GM18511 (cell line): Measurements from ENCODE around the gene RCN2.
"Not testable (repeated sequence)": the region's sequence is repeated elsewhere in the genome, so short reads cannot be mapped to it uniquely, and the experiment has no call there.

Experiments used
- ATAC-seq: cut with Tn5 transposase; IDR thresholded peaks from one replicate; pipeline ENCODE4 v1.9.1; 2021; ENCODE audit warnings: mild to moderate bottlenecking, moderate library complexity; ENCODE audit not compliant: unreplicated experiment

RCN2 gene

GRCh38 chr15:76931397-76932134 is at the start of gene RCN2:
TSS of gene RCN2 (plus strand) at chr15:76931749. CDS start at chr15:76931842, 93 bp downstream.
- peak; percentile 98 for ATAC-seq

GRCh38 chr15:76885212-76885611 is 46.3 kb upstream of the RCN2 start:
- no peak for ATAC-seq

DNA sequence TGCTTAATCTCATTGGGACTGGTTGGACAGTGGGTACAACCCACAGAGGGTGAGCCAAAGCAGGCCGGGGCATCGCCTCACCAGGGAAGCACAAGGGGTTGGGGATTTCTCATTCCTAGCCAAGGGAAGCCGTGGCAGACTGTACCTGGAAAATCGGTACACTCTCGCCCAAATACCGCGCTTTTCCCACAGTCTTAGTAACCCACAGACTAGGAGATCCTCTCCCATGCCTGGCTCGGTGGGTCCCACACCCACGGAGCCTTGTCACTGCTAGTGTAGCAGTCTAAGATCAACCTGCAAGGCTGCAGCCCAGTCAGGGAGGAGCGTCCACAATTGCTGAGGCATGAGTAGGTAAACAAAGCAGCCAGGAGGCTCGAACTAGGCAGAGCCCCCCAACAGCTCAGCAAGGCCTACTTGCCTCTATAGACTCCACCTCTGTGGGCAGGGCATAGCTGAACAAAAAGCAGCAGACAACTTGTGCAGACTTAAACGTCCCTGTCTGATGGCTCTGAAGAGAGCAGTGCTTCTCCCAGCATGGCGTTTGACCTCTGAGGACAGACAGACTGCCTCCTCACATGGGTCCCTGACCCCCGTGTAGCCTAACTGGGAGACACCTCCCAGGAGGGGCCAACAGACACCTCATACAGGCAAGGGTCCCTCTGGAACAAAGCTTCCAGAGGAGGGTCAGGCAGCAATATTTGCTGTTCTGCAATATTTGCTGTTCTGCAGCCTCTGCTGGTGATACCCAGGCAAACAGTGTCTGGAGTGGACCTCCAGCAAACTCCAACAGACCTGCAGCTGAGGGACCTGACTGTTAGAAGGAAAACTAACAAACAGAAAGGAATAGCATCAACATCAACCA is 44.0 kb upstream of the RCN2 start:
- ATAC-seq = not testable (repeated sequence)

GRCh38 chr15:76892836-76893235 is 38.7 kb upstream of the RCN2 start:
- not testable (repeated sequence) for ATAC-seq

DNA sequence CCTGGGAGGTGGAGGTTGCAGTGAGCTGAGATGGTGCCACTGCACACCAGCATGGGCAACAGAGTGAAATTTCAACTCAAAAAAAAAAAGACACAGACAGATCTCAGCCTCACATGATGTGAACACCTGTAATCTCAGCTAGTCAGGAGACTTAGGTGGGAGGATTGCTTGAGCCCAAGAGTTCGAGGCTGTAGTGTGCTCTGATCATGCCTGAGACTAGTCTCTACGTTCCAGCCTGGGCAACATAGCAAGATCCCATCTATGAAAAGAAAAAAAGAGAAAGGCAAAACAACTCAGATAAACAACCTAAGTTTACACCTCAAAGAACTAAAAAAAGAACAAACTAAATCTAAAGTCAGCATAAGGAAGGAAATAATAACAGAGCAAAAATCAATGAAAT is 37.4 kb upstream of the RCN2 start:
- ATAC-seq = no peak

GRCh38 chr15:76898102-76898501 is 33.4 kb upstream of the RCN2 start:
- ATAC-seq = no peak

DNA sequence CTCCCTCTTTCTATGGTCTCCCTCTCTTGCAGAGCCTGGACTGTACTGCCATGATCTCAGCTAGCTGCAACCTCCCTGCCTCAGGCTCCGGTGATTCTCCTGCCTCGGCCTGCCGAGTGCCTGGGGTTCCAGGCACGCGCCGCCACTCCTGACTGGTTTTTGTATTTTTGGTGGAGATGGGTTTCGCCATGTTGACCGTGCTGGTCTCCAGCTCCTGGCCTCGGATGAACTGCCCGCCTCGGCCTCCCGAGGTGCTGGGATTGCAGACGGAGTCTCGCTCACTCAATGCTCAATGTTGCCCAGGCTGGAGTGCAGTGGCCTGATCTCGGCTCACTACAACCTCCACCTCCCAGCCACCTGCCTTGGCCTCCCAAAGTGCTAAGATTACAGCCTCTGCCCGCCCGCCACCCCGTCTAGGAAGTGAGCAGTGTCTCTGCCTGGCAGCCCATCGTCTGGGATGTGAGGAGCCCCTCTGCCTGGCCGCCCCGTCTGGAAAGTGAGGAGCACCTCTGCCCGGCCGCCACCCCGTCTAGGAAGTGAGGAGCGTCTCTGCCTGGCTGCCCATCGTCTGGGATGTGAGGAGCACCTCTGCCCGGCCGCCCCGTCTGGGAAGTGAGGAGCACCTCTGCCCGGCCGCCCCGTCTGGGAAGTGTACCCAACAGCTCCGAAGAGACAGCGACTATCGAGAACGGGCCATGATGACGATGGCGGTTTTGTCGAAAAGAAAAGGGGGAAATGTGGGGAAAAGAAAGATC is 32.2 kb upstream of the RCN2 start:
- not testable (repeated sequence) for ATAC-seq

DNA sequence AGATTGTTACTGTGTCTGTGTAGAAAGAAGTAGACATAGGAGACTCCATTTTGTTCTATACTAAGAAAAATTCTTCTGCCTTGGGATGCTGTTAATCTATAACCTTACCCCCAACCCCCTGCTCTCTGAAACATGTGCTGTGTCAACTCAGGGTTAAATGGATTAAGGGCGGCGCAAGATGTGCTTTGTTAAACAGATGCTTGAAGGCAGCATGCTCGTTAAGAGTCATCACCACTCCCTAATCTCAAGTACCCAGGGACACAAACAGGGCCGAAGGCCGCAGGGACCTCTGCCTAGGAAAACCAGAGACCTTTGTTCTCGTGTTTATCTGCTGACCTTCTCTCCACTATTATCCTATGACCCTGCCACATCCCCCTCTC is 31.6 kb upstream of the RCN2 start:
- not testable (repeated sequence) for ATAC-seq

DNA sequence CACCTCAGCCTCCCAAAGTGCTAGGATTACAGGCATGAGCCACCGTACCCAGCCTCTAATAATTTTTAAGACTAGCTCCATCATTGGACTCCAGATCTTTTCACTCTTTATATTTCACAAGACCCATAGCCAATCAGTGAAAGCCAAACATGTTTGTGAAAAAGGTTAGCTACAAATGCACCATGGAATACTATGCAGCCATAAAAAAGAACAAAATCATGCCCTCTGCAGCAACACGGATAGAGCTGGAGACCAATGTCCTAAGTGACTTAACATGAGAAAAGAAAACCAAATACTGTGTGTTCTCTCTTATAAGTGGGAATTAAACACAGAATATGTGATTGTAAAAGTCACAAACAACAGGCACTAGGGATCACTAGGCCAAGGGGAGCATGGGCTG is 29.6 kb upstream of the RCN2 start:
- no peak for ATAC-seq

DNA sequence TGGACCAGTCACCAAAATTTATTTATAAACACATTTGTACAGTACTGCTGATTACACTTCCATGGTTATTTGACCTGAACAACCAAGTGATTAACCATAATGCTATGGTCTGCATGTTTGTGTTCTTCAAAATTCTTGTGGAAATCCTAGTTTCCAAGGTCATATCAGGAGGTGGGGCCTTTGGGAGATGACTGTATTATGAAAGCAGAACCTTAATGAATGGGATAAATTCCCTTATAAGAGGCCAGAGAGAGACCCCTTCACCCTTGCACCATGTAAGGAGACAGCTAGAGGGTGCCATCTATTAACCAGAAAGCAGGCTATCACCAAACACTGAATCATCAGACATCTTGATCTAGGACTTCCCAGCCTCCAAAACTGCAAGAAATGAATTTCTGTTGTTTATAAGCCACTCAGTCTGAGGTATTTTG is 28.3 kb upstream of the RCN2 start:
- ATAC-seq = no peak

DNA sequence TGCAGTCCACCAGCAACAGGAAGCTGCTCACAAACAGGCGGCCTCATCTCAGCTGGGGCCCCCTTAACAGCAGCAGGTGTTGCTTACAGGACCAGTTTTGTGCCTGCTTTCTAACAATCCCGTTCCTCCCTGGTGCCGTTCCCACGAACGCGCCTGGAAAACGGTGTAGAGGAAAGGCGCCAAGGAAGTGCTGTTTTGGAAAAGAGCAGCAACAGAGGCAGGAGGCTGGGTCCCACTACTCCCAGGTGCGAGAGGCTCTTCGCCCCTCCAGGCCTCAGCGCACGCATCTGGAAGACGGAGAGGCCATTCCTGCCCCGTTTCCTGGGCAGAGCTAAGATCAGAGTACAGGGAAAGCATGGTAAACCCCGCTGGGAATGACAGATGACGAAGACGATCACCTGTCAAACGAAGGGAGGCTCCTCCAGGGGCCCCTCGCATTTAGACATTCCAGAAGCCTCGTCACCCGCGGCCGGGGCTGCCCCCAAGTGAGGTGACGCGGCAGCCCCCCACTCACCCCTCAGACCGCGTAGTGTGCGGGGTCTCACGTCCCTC is 27.0 kb upstream of the RCN2 start:
- peak; percentile 16 for ATAC-seq

DNA sequence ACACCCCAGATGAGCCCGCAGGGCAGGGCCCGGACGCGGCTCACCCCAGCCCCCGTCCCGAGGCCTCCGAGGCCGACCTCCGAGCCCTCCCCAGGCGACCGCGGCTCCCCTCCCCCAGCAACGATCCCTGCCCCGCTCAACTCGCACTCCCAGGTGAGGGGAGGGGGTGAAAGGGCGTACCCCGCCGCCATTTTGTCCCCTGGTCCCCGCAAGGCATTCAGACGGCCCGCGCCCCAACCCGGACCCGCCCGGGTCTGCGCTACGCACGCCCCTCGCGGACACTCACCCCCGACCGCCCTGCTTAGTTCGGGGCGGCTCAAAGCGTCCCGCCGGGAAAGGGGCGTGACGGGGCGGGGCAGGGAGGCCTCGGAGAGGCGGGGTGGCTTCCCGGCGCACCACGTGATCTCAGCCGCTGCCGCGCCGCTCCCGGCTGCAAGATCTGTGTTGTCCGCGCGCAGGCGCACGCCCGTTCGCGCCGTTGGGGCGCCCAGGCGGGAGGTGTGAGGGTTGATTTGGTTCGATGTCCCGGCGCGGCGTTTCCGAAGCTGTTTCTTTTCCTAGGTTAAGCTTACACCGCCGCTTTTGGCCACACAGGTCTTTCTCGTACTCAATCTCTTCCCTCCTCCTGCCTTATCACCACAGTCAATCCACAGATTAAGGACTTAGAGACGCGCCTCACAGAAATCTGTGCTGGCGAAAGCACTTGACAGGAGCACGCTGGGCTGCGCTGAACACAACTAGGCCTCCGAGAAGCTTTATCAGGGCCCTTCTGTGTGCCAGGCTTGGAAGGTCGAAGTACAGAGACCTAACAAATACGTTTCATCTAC is 26.3 kb upstream of the RCN2 start, which contains the start of gene SCAPER:
Gene SCAPER, minus strand, starts transcription at position 328 of the 827 bp plus-strand sequence. CDS start 21,523 bp downstream, outside the sequence.
- peak; percentile 85 for ATAC-seq

DNA sequence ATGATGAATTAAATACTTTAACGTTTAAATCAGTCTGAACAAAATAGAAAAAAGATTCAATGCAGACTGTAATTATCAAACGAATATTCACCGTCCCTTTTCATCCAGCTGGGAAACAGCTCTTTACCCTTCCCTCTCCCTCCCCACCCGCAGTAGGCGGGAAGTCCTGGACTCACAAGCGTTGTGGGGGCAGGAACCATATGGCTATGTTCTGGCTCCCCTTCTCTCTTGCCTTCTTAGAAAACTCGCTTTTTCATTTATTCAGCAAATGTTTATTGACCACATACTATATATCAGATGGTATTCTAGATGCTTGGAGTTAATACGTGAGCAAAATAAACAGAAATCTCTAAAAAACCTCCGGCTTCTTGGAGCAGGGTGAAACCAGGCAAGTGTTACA is 25.7 kb upstream of the RCN2 start:
- ATAC-seq = no peak

DNA sequence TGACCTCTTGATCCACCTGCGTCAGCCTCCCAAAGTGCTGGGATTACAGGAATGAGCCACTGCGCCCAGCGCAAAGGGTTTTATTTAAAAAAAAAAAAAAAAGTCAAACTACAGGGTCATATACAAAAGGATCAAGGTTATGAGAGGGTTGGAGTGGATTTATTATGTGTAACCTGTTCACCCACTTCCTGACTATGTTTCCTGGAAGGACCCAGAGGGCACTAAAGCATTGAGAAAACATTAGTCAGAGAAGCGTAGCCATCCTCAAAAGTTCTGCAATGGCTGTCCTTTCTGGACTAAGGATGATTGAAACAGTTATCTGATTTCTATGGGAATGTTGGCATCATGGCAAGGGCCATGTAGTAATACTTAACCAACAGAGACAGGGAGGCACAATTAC is 19.1 kb upstream of the RCN2 start:
- ATAC-seq = no peak

- ATAC-seq = no peak
Measured at GRCh38 chr15:76913737-76914136, 17.8 kb upstream of the RCN2 start.

- ATAC-seq = no peak
Measured at GRCh38 chr15:76916369-76916768, 15.2 kb upstream of the RCN2 start.

- no peak for ATAC-seq
Measured at GRCh38 chr15:76928201-76928600, 3.3 kb upstream of the RCN2 start.

GRCh38 chr15:76929011-76929760 is 2.4 kb upstream of the RCN2 start:
- ATAC-seq = no peak

GRCh38 chr15:76930831-76931396 is 635 bp upstream of the RCN2 start:
- no peak for ATAC-seq
